Naive thymus-derived CD4-positive, alpha-beta T cell (primary cell): ENCODE data around the gene JDP2. TPM values are rescaled to one million over a fixed set of nuclear protein-coding genes. Genes with fewer than 3 reads are reported as not detected.

Experiments used
- ATAC-seq: fragments of 150-1000 bp; cut with Tn5 transposase; 2 replicates; pipeline ENCODE4 v1.10.0; 2021; ENCODE audit warnings: mild to moderate bottlenecking, moderate library complexity
- CTCF ChIA-PET: fragments of 350-600 bp; sonication (Branson Sonifier 250); formaldehyde crosslinking; loops from one replicate; lab custom pipeline; 2021; ENCODE audit warnings: antibody characterized with exemption; lab: Charles Lee
- POLR2A ChIA-PET: fragments of 350-600 bp; sonication (Branson Sonifier 250); formaldehyde crosslinking; loops from one replicate; lab custom pipeline; 2021; ENCODE audit warnings: antibody characterized with exemption, inconsistent platforms; lab: Charles Lee
- DNase-seq, 9 donors: peaks; one replicate each; pipeline versions ENCODE4 v3.0.0 to v3.0.0-alpha.2; 2020 to 2022; ENCODE audit warnings: mixed read lengths in 1 of 9
- H3K27ac ChIP-seq: one replicate; pipeline ENCODE4 v1.7.0; 2013; ENCODE audit warnings: mild to moderate bottlenecking, low read depth, low read length, moderate library complexity
- H3K27me3 ChIP-seq, 2 donors: one replicate each; pipeline ENCODE4 v1.7.0; 2013; ENCODE audit warnings: low read length in 2 of 2, mild to moderate bottlenecking in 2 of 2, moderate library complexity in 2 of 2; ENCODE audit not compliant: control insufficient read depth in 2 of 2, insufficient read depth in 2 of 2
- H3K36me3 ChIP-seq, 3 experiments: 1 replicate in 2 of 3; 2 replicates in 1 of 3; pipeline ENCODE4 v1.7.0; 2013; ENCODE audit warnings: low read length in 3 of 3, mild to moderate bottlenecking in 3 of 3, moderate library complexity in 1 of 3; ENCODE audit not compliant: insufficient read depth in 3 of 3, control insufficient read depth in 2 of 3
- H3K4me1 ChIP-seq, 2 donors: one replicate each; pipeline ENCODE4 v1.7.0; 2013; ENCODE audit warnings: low read length in 2 of 2, mild to moderate bottlenecking in 2 of 2, moderate library complexity in 1 of 2; ENCODE audit not compliant: control insufficient read depth in 2 of 2, insufficient read depth in 2 of 2
- H3K4me3 ChIP-seq: 2 replicates; pipeline ENCODE4 v1.7.0; 2013; ENCODE audit warnings: mild to moderate bottlenecking, low read length
- H3K9me3 ChIP-seq, 3 experiments: 1 replicate in 2 of 3; 2 replicates in 1 of 3; pipeline ENCODE4 v1.7.0; 2013; ENCODE audit warnings: low read length in 3 of 3; ENCODE audit not compliant: control insufficient read depth in 2 of 3
- H3K27ac Mint-ChIP-seq, 9 donors: one replicate each; pipeline ENCODE4 v1.8.0; 2020 to 2022; ENCODE audit warnings: mixed read lengths in 9 of 9, mild to moderate bottlenecking in 8 of 9, moderate library complexity in 5 of 9, inconsistent platforms in 2 of 9
- H3K27me3 Mint-ChIP-seq, 5 donors: one replicate each; pipeline ENCODE4 v1.8.0; 2021 to 2022; ENCODE audit warnings: mixed read lengths in 5 of 5, mild to moderate bottlenecking in 1 of 5
- H3K36me3 Mint-ChIP-seq, 5 donors: one replicate each; pipeline ENCODE4 v1.8.0; 2020 to 2022; ENCODE audit warnings: mixed read lengths in 5 of 5, mild to moderate bottlenecking in 3 of 5, inconsistent platforms in 1 of 5
- H3K4me1 Mint-ChIP-seq, 7 donors: one replicate each; pipeline ENCODE4 v1.8.0; 2020 to 2022; ENCODE audit warnings: mixed read lengths in 7 of 7, mild to moderate bottlenecking in 3 of 7, inconsistent platforms in 1 of 7
- H3K4me3 Mint-ChIP-seq, 10 donors: one replicate each; pipeline ENCODE4 v1.8.0; 2020 to 2022; ENCODE audit warnings: mild to moderate bottlenecking in 10 of 10, mixed read lengths in 10 of 10, moderate library complexity in 6 of 10, inconsistent platforms in 2 of 10
- H3K9me3 Mint-ChIP-seq, 11 donors: one replicate each; pipeline ENCODE4 v1.8.0; 2020 to 2022; ENCODE audit warnings: mixed read lengths in 11 of 11, mild to moderate bottlenecking in 4 of 11, inconsistent platforms in 1 of 11, moderate library complexity in 1 of 11
- intact Hi-C, 2 donors: fragments of 100-400 bp; cut with micrococcal nuclease; formaldehyde crosslinking; loops; one replicate each; pipeline ENCODE4 v1.15.1; 2023
- polyA plus RNA-seq, 2 donors: library from polyadenylated mRNA; unstranded; fragments of 300-500 nt; fragmentation: Illumina TruSeq; gene quantifications; one replicate each; pipeline ENCODE4 v1.2.3, GENCODE V29; 2021
- total RNA-seq, 6 experiments: library from RNA in 5 of 6; stranded (reverse) in 5 of 6; gene quantifications; 1 replicate in 5 of 6; 2 replicates in 1 of 6; pipeline ENCODE4 v1.2.3 and lab custom pipeline; 2021 to 2026

The JDP2 gene
- total and polyA plus RNA-seq, 7 experiments from 2014 or later, result 0.86 to 29.0 (median 1.5) TPM; not detected in 2

DNA sequence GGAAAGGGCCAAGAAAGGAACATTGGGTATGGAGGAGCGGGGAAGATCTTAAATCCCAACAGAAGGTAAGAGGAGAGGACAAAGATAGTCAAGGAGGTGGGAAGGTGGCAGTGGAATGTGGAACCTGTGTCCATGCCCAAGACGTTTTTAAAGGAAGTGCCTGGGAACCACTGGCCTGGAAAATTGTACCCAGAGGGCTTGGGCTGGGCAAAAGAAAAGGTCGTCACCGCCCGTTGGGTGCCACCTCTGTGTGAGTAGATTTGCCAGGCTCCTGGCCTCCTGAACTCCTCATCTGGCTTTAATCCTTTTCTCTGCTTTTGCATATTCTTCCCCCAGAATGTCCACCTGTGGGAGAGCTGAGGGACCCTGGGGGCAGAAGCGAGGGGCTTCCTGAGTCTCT is 32.6 kb downstream of the JDP2 start:
- DNase-seq (no peak), ATAC-seq (no peak)
- no peak overlapping the region for H3K4me3 ChIP-seq
- intact Hi-C loops, result no loop called here
- H3K27ac ChIP-seq, result no peak overlapping the region
- H3K4me1 ChIP-seq, result no peaks in the 10 kb centered on the region
- Mint-ChIP-seq H3K4me3 (no peak overlapping the region), H3K4me1 (peaks cover 0 to 8% (median 4%) of the 10 kb centered on the region in 7 donors), H3K27ac (no peak overlapping the region), H3K9me3 (no peaks in the 10 kb centered on the region), H3K27me3 (no peaks in the 10 kb centered on the region), H3K36me3 (no peaks in the 10 kb centered on the region)
- H3K9me3 ChIP-seq, result no peaks in the 10 kb centered on the region
- no peaks in the 10 kb centered on the region for H3K27me3 ChIP-seq
- CTCF ChIA-PET, result no interaction called here
- POLR2A ChIA-PET, result no interaction called here
- no peaks in the 10 kb centered on the region for H3K36me3 ChIP-seq

DNA sequence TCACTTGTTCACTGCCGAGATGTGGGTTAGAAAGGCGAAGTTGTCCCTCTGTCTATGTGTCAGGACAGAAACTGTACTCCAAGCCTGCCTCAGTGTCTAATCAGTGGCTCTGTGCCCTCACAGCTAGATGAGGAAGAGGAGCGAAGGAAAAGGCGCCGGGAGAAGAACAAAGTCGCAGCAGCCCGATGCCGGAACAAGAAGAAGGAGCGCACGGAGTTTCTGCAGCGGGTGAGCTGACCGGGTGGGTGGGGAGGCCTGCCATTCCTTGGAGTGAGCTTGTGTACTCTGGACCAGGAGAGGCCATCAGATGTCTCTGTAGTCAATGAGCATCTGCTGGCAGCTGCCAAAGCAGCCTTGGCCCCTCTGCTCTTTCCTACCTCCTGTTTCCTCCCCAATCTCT is 33.5 kb downstream of the JDP2 start:
- CTCF ChIA-PET, result interaction anchor here (1.1 kb wide), 1 partner anchor 17 kb away, joined by 4 read pairs; no protein-coding TSS in a partner anchor
- DNase-seq (no peak), ATAC-seq (no peak)
- no peaks in the 10 kb centered on the region for H3K27me3 Mint-ChIP-seq
- no peaks in the 10 kb centered on the region for H3K36me3 ChIP-seq
- H3K36me3 Mint-ChIP-seq, result no peaks in the 10 kb centered on the region
- H3K4me1 ChIP-seq, result no peaks in the 10 kb centered on the region
- no peak overlapping the region for H3K4me3 Mint-ChIP-seq
- intact Hi-C loops, result no loop called here
- no peaks in the 10 kb centered on the region for H3K9me3 Mint-ChIP-seq
- no peak overlapping the region for H3K27ac ChIP-seq
- H3K27me3 ChIP-seq, result no peaks in the 10 kb centered on the region
- H3K27ac Mint-ChIP-seq, result no peak overlapping the region
- H3K4me1 Mint-ChIP-seq, result peaks cover 0 to 6% (median 2%) of the 10 kb centered on the region in 7 donors
- H3K9me3 ChIP-seq, result no peaks in the 10 kb centered on the region
- H3K4me3 ChIP-seq, result no peak overlapping the region
- POLR2A ChIA-PET, result no interaction called here

GRCh38 chr14:75461755-75462349 is 34.0 kb downstream of the JDP2 start:
- intact Hi-C loops, result no loop called here
- H3K4me1 ChIP-seq, result no peaks in the 10 kb centered on the region
- H3K27me3 ChIP-seq, result no peaks in the 10 kb centered on the region
- H3K9me3 Mint-ChIP-seq, result no peaks in the 10 kb centered on the region
- ChIA-PET CTCF (interaction anchor here (1.1 kb wide), 1 partner anchor 18 kb away, joined by 4 read pairs; no protein-coding TSS in a partner anchor), POLR2A (no interaction called here)
- H3K27ac ChIP-seq, result no peak overlapping the region
- DNase-seq, result no peak
- no peak overlapping the region for H3K4me3 ChIP-seq
- peaks cover 0 to 10% (median 2%) of the 10 kb centered on the region in 7 donors for H3K4me1 Mint-ChIP-seq
- H3K36me3 Mint-ChIP-seq, result no peaks in the 10 kb centered on the region
- H3K36me3 ChIP-seq, result no peaks in the 10 kb centered on the region
- no peak overlapping the region for H3K27ac Mint-ChIP-seq
- H3K4me3 Mint-ChIP-seq, result no peak overlapping the region
- H3K9me3 ChIP-seq, result no peaks in the 10 kb centered on the region
- ATAC-seq, result no peak
- no peaks in the 10 kb centered on the region for H3K27me3 Mint-ChIP-seq

GRCh38 chr14:75464626-75465025 is 36.8 kb downstream of the JDP2 start:
- no peaks in the 10 kb centered on the region for H3K36me3 Mint-ChIP-seq
- no peaks in the 10 kb centered on the region for H3K9me3 ChIP-seq
- H3K27ac ChIP-seq, result no peak overlapping the region
- H3K4me1 ChIP-seq, result no peaks in the 10 kb centered on the region
- no peaks in the 10 kb centered on the region for H3K27me3 Mint-ChIP-seq
- H3K27me3 ChIP-seq, result no peaks in the 10 kb centered on the region
- H3K27ac Mint-ChIP-seq, result no peak overlapping the region
- POLR2A ChIA-PET, result no interaction called here
- H3K4me3 ChIP-seq, result no peak overlapping the region
- intact Hi-C loops, result no loop called here
- H3K9me3 Mint-ChIP-seq, result no peaks in the 10 kb centered on the region
- no peak for DNase-seq
- CTCF ChIA-PET, result no interaction called here
- no peak overlapping the region for H3K4me3 Mint-ChIP-seq
- H3K36me3 ChIP-seq, result no peaks in the 10 kb centered on the region
- no peak for ATAC-seq
- peaks cover 0 to 9% (median 0%) of the 10 kb centered on the region in 7 donors for H3K4me1 Mint-ChIP-seq

GRCh38 chr14:75467763-75468162 is 39.9 kb downstream of the JDP2 start:
- H3K27ac ChIP-seq, result no peak overlapping the region
- Mint-ChIP-seq H3K9me3 (no peaks in the 10 kb centered on the region), H3K27ac (no peak overlapping the region), H3K27me3 (no peaks in the 10 kb centered on the region), H3K4me3 (no peak overlapping the region), H3K36me3 (no peaks in the 10 kb centered on the region), H3K4me1 (peaks cover 0 to 9% (median 0%) of the 10 kb centered on the region in 7 donors)
- H3K4me1 ChIP-seq, result no peaks in the 10 kb centered on the region
- DNase-seq, result no peak
- ATAC-seq, result no peak
- ChIA-PET CTCF (no interaction called here), POLR2A (no interaction called here)
- no peaks in the 10 kb centered on the region for H3K36me3 ChIP-seq
- intact Hi-C loops, result no loop called here
- no peak overlapping the region for H3K4me3 ChIP-seq
- no peaks in the 10 kb centered on the region for H3K27me3 ChIP-seq
- H3K9me3 ChIP-seq, result no peaks in the 10 kb centered on the region

- H3K9me3 Mint-ChIP-seq, result no peaks in the 10 kb centered on the region
- Histone ChIP-seq H3K36me3 (no peaks in the 10 kb centered on the region), H3K27ac (no peak overlapping the region), H3K9me3 (no peaks in the 10 kb centered on the region), H3K4me3 (no peak overlapping the region), H3K4me1 (no peaks in the 10 kb centered on the region), H3K27me3 (no peaks in the 10 kb centered on the region)
- peaks cover 0 to 4% (median 0%) of the 10 kb centered on the region in 5 donors for H3K27me3 Mint-ChIP-seq
- intact Hi-C loops, result no loop called here
- no peaks in the 10 kb centered on the region for H3K36me3 Mint-ChIP-seq
- CTCF ChIA-PET, result no interaction called here
- ATAC-seq (no peak), DNase-seq (no peak)
- POLR2A ChIA-PET, result no interaction called here
- H3K27ac Mint-ChIP-seq, result no peak overlapping the region
- peaks cover 0 to 9% (median 0%) of the 10 kb centered on the region in 7 donors for H3K4me1 Mint-ChIP-seq
- H3K4me3 Mint-ChIP-seq, result no peak overlapping the region
Observed at GRCh38 chr14:75469164-75469563, 41.3 kb downstream of the JDP2 start.

DNA sequence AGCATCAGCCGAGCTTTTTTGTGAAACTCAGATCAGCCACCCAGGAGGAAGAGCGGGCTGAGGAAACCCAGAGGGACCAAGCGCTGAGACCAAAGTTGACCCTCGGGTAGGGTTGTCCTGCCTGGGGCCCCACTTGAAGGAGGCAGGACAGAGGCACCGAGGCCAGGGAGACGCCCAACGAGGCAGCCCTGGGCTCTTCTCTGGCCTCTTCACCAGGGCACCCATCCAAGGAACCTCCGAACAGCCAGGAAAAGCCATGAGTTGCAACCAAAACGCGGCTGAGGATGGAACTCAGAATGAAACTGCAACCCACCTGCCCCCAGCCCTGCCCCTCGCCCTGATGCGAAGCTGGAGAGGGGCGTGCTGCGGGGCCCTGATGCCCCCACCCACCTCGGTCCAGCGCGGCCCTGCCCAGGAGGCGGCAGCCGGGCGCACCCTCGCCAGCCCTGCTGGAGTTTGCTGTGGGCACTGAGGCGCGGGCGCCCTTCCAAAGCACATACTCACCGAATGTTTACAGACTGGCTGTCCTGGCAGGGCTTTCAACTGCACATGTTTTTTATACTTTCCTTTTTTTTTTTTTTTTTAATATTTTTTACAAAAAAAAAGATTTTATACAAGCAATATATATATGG is 41.9 kb downstream of the JDP2 start:
- H3K27ac ChIP-seq, result no peak overlapping the region
- no peak for ATAC-seq
- POLR2A ChIA-PET, result no interaction called here

More for the DNA sequence above, 41.9 kb downstream of the JDP2 start:
- CTCF ChIA-PET, result no interaction called here
- Histone ChIP-seq H3K27me3 (no peaks in the 10 kb centered on the region), H3K36me3 (no peaks in the 10 kb centered on the region), H3K4me1 (no peaks in the 10 kb centered on the region), H3K4me3 (no peak overlapping the region), H3K9me3 (no peaks in the 10 kb centered on the region)
- no peak overlapping the region for H3K27ac Mint-ChIP-seq
- H3K4me3 Mint-ChIP-seq, result no peak overlapping the region
- H3K9me3 Mint-ChIP-seq, result no peaks in the 10 kb centered on the region
- intact Hi-C loops, result no loop called here
- H3K27me3 Mint-ChIP-seq, result peaks cover 0 to 4% (median 0%) of the 10 kb centered on the region in 5 donors
- peaks cover 0 to 9% (median 0%) of the 10 kb centered on the region in 7 donors for H3K4me1 Mint-ChIP-seq
- DNase-seq, result no peak
- H3K36me3 Mint-ChIP-seq, result no peaks in the 10 kb centered on the region
